ENCODE results near the gene EML6.

- TF ChIP-seq, protein P1, sequence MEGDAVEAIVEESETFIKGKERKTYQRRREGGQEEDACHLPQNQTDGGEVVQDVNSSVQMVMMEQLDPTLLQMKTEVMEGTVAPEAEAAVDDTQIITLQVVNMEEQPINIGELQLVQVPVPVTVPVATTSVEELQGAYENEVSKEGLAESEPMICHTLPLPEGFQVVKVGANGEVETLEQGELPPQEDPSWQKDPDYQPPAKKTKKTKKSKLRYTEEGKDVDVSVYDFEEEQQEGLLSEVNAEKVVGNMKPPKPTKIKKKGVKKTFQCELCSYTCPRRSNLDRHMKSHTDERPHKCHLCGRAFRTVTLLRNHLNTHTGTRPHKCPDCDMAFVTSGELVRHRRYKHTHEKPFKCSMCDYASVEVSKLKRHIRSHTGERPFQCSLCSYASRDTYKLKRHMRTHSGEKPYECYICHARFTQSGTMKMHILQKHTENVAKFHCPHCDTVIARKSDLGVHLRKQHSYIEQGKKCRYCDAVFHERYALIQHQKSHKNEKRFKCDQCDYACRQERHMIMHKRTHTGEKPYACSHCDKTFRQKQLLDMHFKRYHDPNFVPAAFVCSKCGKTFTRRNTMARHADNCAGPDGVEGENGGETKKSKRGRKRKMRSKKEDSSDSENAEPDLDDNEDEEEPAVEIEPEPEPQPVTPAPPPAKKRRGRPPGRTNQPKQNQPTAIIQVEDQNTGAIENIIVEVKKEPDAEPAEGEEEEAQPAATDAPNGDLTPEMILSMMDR (CRISPR knock-in tag; IDR thresholded peaks at IDR 0.05), result no peak
- no peak for TF ChIP-seq NR1H2 (CRISPR knock-in tag; IDR thresholded peaks at IDR 0.05; ENCODE audit: borderline replicate concordance, low read depth)
These were observed 32.3 kb downstream of the EML6 start for GRCh38 chr2:54755641-54756326.
